NCI-H2029 treated with DMSO at 0.1 percent for 48 hours (cell line): ENCODE results near the gene KRT85.

Experiments used
- DNase-seq: peaks from one replicate; lab custom pipeline; 2025; lab: John Stamatoyannopoulos, UW

The KRT85 gene

DNA sequence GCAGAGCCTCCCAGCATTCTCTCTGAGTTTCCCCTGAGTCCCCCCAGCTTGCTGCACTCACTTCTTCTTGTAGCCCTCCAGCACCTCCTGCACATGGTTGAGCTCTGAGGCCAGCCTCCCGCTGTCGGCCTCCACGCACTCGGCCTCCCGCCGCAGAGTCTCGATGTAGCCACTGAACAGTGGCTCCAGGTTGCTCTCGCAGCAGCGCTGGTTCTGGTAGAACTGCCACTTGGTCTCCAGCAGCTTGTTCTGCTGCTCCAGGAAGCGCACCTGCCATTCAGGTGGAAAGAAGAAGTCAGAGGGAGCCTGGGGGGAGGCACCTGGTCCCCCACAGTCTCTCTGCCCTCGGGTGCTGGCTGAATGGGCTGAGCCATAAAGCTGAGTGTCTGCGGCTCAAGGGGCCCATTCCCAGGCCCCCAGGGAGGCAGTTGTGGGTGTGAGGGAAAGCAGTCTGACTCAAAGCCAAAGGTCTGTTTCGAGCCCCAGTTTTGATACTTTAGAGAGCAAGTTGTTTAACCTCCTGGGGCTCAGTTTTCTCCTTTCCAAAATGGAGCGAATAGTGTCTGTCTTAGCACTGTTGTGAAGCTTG is 2.3 kb downstream of the KRT85 start:
- DNase-seq = no peak

DNA sequence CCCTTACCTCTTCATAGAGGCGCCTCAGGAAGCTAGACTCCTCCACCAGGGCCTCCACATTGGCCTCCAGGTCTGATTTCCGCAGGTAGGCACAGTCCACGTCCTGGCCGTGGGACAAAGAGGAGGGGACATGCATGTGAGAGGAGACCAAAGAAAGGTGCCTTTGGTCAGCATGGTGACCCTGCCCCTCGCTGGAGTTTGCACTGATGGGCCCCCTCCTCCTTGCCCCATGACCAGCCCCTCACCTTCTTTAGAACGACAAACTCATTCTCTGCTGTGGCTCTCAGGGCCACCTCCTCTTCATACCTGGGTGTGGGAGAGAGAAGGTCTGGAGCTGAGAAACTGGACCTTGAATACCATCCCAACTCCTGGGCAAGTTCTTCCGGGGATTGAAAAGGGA is 3.2 kb downstream of the KRT85 start:
- no peak for DNase-seq

DNA sequence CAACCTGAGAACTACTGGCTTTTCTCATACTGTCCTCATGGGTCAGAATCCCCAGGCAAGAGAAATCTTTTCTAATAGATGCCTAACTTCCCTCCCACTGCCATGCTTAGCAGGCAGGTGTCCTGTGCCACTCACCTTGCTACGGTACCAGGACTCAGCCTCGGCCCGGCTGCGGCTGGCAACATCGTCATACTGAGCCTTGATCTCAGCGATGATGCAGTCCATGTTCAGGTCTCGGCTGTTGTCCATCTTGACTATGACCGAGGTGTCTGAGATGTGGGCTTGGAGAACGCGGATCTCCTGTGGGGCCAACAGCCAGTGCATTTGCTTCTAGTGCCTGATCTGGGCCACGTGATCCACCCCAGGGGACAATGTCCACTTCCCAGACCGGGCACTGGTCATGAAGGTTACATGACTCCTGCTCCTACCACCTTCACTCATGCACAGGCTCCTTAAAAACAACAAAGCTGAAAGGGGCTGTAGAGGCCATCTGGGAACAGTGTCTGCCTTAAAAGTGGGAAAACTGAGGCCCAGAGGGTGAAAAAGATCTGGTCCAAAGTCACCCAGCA is 4.1 kb downstream of the KRT85 start:
- no peak for DNase-seq

DNA sequence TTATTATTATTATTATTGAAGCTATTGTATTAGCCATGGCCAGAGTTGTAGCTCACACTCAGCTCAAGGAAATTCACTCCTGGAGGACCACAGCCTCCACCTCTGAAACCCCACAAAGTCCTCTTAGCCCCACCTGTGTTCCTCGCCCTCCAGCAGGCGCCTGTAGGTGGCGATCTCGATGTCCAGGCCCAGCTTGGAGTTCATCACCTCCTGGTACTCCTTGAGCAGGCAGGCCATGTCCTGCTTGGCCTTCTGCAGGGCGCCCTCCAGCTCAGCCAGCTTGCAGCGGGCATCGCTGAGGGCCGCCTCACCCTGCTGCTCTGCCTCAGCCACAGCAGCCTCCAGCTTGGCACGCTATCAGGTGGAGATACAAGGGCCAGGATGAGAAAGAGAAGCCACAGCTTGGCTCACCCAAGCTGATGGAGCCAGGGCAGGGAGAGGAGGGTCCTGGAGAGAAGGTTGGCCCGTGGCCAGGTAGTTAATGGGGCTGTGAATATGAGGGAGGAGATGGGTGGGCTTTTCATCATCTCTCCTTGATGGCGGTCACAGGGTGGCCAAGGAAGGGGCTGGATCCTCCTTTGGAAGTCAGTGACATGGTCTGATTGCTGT is 5.1 kb downstream of the KRT85 start:
- no peak for DNase-seq

DNA sequence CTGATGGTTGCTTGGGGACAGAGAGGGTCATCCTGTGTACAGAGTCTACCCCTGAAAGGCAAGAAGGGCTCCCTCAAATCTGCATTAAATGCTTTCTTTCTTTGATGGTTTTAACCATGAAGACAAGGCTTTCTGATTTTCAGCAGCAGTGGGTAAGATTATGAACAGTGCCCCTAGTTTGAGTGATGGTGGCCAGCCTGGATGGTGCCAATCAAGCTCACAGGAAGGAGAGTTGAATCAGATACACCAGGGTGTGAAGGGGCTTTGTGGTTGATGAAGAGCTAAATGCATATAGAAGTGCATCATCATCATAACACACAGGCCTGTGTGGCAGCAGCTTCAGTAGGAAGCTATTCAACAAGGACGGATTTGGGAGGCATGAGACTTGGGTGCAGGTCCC is 5.7 kb downstream of the KRT85 start:
- no peak for DNase-seq

DNA sequence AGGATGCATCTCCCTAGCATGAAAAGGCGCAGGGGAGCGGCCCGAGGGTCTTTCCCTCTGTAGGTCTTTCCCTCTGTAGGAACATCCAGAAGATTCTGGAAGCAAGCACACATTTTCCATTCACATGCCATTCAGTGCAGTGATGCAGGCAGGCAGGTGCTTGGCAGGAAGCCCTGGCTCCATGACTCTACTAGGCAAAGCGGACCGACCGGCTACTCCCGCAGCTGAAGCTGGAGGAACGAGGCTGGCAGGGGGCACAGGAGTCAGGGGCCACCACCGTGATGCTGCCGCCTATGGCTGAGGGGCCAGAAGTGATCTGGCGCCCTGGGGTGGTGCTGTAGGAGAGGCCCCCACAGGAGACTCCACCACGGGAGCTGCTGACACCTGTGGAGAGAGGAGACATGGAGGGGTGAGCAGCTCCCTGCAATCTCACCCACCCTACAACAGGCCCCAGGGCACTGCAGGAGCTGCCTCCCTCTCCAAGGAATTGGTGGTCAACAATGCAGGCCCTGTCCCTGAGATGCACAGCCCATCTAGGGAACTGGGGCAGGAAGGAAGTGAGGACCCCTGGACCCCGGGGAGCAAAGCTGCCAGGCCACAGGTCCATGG is 6.5 kb downstream of the KRT85 start:
- no peak for DNase-seq

DNA sequence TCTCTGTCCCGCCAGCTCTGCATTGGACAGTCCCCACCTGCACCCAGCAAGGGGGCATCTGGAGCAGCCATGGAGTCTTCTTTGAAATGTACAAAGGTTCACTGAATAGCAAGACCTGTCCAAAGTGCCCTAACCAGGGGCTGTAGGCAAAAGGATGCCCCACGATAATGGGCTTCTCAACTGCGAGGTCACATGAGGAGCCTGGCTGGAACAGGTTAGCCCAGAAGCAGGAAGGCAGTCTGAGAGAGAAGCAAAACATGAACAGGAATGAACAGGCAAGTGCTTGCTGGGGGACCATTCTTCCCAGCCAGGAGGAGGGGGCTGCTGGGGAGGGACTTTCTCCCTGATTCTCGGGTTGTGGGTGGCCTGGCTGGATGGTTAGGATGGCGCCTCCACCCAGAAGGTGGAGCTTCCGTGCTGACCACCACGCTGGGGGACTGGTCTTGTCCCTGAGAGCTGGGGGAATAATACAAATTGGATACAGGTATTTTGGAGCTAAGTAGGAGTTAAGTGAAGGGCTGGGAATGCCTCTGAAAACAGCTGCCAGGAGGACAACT is 7.1 kb downstream of the KRT85 start:
- no peak for DNase-seq

DNA sequence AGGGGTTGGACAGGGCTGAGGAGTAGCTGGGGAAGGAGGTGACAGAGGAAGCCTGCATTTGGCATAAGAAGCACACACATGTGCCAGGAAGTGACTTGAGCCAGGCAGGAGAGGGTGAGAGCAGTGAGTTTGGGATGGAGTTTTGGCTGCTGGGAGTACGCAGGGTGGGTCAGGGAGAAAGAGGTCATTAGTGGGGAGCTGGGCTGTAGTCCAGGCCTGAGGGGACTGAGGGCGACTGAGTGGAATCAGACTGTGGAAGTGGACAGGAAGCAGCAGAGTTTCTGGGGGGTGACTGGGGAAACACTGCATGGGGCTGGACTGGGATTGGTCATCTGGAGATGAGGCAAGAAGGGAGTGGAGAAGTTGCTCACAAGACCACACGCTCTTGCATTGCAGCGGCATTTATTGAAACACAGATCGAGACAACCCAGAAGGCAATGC is 7.6 kb downstream of the KRT85 start:
- no peak for DNase-seq

DNA sequence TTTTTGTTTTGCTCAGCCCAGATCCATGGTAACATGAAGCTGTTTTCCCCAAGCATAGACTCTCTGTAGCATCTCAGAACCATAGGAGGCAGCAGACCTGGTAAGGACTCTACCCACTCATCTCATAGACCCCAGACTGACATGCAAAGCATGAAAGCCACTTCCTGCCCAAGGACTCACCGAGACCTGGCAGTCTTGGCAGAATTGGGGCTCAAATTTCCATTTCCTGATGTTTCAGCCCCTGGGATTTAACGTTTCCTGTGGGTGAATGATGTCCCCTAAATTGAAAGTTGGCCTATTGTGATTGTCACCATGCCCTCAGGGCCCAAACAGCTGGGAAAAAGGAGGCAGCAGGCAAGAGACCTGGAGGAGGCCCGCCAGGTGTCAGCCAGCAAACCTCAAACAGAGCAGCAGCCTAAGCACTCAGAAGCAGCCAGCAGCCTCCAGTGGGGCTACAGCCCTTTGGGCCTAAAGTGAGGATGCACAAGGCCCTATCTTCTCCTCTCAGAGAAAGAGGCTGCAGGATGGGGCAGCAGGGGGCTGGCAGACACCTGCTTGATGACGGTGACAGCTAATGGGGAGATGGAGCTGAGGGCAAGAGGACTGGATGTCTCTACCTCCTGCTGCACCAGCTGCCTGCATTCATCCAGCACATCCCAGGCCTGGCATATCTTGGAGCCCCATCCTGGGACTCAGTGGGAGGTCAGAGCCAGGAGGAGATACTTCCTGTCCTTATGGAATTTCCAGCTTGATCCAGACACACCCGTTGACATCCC is 8.5 kb downstream of the KRT85 start:
- DNase-seq = no peak

DNA sequence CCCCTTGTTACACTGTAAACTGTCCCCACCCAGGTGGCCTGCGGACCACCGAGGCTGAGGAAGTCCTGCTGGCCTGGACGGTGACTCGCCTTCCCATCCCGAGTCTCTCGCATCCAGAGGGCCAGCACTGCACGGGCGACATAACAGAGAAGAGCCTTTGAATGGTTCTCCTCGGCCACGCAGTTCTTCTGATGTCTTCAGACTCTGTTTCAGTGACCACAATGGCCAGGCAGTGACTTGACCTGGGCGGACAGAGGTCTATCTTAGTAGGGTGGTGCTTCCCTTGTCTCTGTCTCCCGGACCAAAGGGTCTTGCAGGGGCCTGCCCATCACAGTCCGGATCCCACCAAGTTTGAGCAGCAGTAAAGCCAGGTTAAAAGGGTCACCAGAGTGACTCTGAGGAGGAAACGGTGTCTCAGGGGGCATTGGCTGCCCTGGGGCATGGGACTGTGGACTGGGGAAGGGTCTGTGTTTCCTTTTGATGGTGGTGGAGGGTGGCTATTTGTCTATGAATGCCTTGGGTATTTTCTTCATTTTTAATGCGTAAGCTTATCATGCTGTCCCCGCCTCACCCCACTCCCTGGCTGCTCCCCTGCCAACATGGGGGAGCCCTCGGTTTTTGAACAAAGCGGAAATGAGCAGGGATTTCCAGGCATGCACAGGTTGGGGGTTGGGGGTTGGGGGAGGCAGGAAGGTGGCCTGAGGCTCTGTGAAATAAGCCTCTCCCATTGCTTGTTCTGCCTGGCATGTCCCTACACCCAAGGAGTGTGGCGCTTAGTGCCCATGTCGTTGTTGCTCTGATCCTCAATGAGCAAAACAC is 10.3 kb downstream of the KRT85 start:
- no peak for DNase-seq

DNA sequence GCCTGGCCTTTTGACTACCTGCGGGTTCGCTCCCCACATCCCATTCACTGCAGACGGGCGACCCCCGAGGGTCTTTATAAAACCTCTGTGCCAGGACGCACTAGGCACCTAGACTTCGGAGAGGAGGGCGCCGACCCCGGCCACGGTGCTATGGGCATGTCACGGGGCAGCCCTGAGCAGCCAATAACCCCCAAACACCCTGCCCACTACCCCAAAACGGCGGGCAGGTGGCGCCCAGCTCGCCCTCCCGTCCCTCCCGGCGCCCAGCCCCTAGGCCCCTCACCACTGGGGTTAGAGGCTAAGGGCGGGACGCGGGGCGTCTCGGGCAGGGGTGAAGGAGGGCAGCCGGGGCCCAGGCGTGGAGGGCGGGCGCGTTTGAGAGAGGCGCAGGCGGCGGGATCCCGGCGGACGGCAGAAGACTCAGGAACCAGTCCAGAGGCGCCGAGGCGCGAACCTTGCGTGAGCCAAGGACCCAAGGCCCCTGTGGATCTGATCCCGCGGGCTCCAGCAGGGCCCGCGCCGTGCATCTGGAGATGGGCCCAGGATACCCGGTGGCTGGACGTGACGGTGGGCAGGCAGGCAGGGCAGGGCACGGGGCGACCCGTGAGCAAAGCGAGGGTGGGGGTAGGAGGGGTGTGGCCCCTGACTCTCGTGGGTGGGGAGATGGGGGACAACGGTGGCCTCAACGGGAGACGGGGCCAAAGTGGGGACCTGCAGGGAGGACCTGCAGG is 11.1 kb downstream of the KRT85 start:
- DNase-seq = no peak

DNA sequence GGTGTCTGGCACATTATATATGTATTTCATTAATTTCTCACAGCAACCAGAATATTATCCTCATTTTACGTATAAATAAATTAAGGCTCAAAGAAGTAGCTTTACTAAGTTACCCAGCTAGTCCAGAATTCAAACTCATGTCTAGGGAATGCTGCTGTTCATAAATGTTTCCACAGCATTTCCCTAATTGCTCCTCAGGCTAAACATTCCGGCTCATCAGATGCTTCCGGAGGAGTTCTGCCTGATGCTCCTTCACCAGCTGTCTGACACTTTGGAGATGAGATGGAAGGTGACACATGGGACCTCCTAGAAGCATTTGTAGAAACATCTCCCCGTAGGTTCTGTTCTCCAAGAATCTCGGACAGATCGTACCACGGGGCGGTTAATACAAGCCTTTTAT is 12.1 kb downstream of the KRT85 start:
- DNase-seq = no peak

DNA sequence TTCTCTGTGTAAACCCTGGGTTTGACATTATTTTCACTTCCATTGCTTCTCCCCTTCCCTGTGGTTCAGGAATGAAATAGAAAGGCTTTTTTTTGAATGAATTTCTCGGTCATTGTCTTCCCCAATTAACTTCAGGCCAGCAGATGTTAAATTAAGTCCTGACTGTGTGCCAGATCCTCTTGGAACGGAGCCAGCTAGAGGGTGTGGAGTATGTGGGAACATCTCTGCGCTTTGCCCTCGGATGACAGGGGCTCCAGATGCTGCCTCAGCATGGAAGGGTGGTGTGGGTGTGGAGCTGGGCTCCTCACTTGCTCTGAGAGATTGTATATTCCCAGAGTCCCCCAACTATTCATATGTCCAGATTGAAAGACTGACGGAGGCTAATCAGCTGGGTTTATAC is 13.1 kb downstream of the KRT85 start:
- DNase-seq = no peak

DNA sequence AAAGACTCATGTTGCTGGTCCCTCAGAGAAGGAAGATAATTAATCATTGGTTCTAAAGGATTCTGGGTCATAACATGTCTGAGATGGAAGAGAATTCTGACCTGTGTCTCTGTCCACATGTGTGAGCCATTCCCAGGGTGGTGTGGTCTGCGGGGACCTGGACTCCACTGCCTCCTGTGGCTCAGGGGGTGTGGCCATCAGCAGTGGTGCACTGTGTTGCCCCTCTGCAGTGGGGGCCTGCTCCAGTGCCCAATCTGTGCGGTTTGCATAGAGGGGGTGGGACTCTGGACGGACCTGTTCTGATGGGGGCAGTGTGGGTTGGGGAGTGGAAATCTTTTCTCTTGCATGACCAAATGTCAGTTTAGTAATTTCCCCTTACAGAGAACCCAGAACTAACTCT is 13.5 kb downstream of the KRT85 start:
- DNase-seq = no peak

DNA sequence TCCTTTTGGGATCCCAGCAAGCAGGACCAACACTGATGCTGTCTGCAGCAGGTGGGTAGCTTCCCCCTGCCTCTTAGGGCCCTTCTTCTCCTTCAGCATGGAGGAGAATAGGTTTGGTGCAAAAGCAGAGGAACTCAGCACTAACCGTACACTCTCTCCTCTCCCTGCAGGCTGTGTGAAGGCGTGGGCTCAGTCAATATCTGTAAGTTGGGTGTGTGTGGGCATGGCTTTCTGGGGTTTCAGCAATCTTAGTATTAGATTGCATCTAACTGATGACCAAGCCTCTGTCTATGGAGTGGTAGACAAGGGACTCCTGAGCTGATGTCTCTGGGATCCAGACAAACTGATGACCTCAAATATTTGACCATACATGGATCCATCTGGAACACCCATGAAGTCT is 14.3 kb downstream of the KRT85 start:
- DNase-seq = no peak

DNA sequence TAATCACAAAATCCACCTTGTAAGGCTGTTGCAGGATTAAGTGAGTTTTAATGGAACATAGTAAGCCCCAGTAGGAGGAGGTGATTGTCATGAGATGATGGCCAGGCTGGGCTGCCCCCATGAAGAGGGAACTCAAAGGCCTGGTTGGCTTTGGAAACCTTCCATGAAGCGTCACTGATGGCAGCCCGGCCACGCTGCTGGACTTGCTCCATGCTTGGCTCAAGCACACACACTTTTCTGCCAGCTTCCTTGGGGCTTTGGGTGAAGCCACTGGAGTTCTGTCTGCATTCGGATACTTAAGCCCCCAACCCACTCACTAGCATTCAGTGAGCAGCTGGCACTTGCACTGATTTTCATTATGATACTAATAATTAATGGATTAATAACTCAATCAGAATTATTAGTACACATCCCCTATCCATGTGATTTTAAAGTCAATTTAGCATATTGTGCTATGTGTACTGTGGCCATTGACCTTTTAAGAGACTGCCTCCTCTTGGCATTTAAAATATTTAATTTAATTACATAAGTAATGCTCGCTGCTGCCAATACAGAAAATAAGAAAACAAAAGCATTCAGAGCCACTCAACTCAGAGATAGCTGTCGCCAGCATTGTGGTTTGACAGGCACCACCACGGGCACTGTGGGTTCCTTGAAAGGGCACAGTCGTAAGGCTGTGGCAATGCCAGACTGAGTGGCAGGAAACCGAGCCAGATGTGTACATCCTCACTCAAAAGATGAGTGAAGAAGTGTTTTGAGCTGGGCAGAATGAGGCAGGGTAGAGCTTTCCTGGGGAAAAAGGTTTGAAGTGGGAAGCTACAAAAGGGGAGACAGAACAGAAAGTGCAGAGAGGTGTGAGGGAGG is 15.9 kb downstream of the KRT85 start:
- DNase-seq = peak; percentile 38

DNA sequence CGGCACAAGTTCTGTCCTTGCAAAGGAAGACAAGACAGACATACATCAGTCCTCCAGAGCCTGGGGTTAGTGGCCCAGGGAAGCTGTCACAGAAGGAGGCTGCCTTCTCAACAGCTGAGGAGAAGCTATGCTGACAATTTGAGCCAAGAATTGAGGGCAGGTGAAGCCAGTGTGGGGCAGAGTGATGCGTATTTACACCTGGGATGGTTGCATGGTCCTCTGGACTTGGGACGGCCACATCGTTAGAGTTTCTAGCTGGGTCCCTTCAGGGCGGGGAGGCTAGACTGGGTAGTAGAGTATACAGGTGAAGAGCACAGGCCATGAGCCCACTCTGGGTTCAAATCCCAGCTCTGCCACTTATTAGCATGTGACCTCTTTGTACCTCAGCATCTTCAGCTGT is 16.5 kb downstream of the KRT85 start:
- no peak for DNase-seq

DNA sequence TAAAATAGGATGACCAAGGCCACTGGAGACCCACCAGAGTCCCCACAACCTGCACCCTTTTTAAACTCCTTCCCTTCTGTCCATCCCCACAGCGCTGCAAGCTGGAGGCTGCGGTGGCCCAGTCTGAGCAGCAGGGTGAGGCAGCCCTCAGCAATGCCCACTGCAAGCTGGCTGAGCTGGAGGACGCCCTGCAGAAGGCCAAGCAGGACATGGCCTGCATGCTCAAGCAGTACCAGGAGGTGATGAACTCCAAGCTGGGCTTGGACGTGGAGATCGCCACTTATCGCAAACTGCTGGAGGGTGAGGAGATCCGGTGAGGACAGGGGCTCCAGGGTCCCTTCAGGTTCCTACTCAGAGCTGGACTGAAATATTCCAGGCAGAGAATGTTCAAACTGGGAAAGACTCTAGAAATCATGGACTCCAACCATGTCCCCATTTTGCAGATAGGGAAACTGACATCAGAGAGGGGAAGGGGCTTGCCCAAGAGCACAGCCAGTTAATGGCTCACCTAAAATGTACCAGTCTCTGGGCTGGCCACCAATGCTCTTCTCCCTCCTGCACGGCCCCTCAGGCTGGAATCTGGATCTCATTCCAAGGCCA is 17.2 kb downstream of the KRT85 start:
- no peak for DNase-seq

DNA sequence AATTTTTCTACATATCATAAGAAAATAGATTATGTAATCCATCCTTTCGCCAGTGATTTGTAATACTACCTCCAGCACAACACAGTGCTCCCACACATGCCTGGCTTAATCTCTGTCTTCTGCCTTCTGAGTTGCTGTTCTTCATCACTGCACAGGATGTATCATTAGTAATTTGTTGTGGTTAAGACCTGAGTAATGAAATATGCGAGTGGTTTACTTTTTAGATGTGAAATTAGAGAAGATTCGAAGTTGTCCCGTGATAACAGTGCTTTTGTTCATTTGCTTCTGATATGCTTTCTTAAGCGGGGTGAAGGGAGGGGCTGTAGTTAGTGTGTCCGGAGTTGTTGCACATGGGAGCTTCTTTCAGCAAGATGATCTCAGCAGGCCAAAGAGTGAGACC is 18.1 kb downstream of the KRT85 start:
- no peak for DNase-seq
